ENCODE measurements around the gene TPSD1. TPM values are rescaled to one million over a fixed set of nuclear protein-coding genes. Genes with fewer than 3 reads are reported as not detected.
"Not testable (repeated sequence)": the region's sequence is repeated elsewhere in the genome, so short reads cannot be mapped to it uniquely, and the experiment has no call there.

Gene TPSD1
- total RNA-seq, 1 donor, result 0.54 TPM

GRCh38 chr16:1240436-1240835, 15.4 kb upstream of the TPSD1 start, which contains the start of gene TPSAB1:
Gene TPSAB1, plus strand, starts transcription at chr16:1240705. Its CDS starts 234 bp downstream, at chr16:1240939.
- DNase-seq (ENCODE audit: low read depth in 2 of 3, low spot score in 2 of 3), result not testable (repeated sequence)

GRCh38 chr16:1241081-1241480, 14.8 kb upstream of the TPSD1 start:
- DNase-seq (ENCODE audit: low read depth in 2 of 3, low spot score in 2 of 3), result not testable (repeated sequence)

- DNase-seq (ENCODE audit: low read depth in 2 of 3, low spot score in 2 of 3), result not testable (repeated sequence)
Observed at GRCh38 chr16:1243363-1243762, 12.5 kb upstream of the TPSD1 start.

- not testable (repeated sequence) for DNase-seq (ENCODE audit: low read depth in 2 of 3, low spot score in 2 of 3)
Observed at GRCh38 chr16:1243907-1244850, 11.7 kb upstream of the TPSD1 start.

- peak in 2 of 3 donors; percentile 77 to 81 for DNase-seq (ENCODE audit: low read depth in 2 of 3, low spot score in 2 of 3)
Observed at GRCh38 chr16:1244881-1245280, 11.0 kb upstream of the TPSD1 start.

- peak in 2 of 3 donors; percentile 21 to 29 for DNase-seq (ENCODE audit: low read depth in 2 of 3, low spot score in 2 of 3)
Observed at GRCh38 chr16:1245452-1246020, 10.3 kb upstream of the TPSD1 start.

- DNase-seq (ENCODE audit: low read depth in 2 of 3, low spot score in 2 of 3), result not testable (repeated sequence)
Observed at GRCh38 chr16:1247903-1248537, 7.8 kb upstream of the TPSD1 start.

- DNase-seq (ENCODE audit: low read depth in 2 of 3, low spot score in 2 of 3), result not testable (repeated sequence)
Observed at GRCh38 chr16:1249031-1249755, 6.7 kb upstream of the TPSD1 start.

- DNase-seq (ENCODE audit: low read depth in 2 of 3, low spot score in 2 of 3), result not testable (repeated sequence)
Observed at GRCh38 chr16:1253701-1254364, 2.0 kb upstream of the TPSD1 start.

- not testable (repeated sequence) for DNase-seq (ENCODE audit: low read depth in 2 of 3, low spot score in 2 of 3)
Observed at GRCh38 chr16:1254821-1255220, 1.0 kb upstream of the TPSD1 start.

- not testable (repeated sequence) for DNase-seq (ENCODE audit: low read depth in 2 of 3, low spot score in 2 of 3)
Observed at GRCh38 chr16:1256296-1256873, 516 bp downstream of the TPSD1 start.

- no peak for DNase-seq (ENCODE audit: low read depth in 2 of 3, low spot score in 2 of 3)
Observed at GRCh38 chr16:1256874-1257322, 1.0 kb downstream of the TPSD1 start.

- no peak for DNase-seq (ENCODE audit: low read depth in 2 of 3, low spot score in 2 of 3)
Observed at GRCh38 chr16:1257561-1258224, 1.8 kb downstream of the TPSD1 start.

GRCh38 chr16:1258225-1258600, 2.3 kb downstream of the TPSD1 start:
- DNase-seq (ENCODE audit: low read depth in 2 of 3, low spot score in 2 of 3), result no peak

GRCh38 chr16:1258906-1259759, 3.3 kb downstream of the TPSD1 start:
- peak in 1 of 3 donors; percentile 40 for DNase-seq (ENCODE audit: low read depth in 2 of 3, low spot score in 2 of 3)

GRCh38 chr16:1259760-1260068, 3.8 kb downstream of the TPSD1 start:
- DNase-seq (ENCODE audit: low read depth in 2 of 3, low spot score in 2 of 3), result no peak

GRCh38 chr16:1260101-1260680, 4.3 kb downstream of the TPSD1 start:
- DNase-seq (ENCODE audit: low read depth in 2 of 3, low spot score in 2 of 3), result no peak
